Uterus (tissue), 2 donors: Measurements from ENCODE around the gene MAP7D3.

Source experiments
- POLR2A ChIP-seq, 2 donors: fragments of 450-650 bp; IDR thresholded peaks; one replicate each; pipeline ENCODE4 v1.6.1; 2016; ENCODE audit warnings: antibody characterized with exemption in 2 of 2, mild to moderate bottlenecking in 1 of 2, moderate library complexity in 1 of 2
- TF ChIP-seq, protein P1 (sequence below), 4 experiments: fragments of 200-600 bp in 2 of 4; fragments of 450-650 bp in 2 of 4; sonication (generic) in 2 of 4; IDR thresholded peaks; one replicate each; pipeline ENCODE4 v1.5.1; 2016 to 2019; ENCODE audit warnings: antibody characterized with exemption in 4 of 4, mild to moderate bottlenecking in 2 of 4, moderate library complexity in 1 of 4

DNA sequence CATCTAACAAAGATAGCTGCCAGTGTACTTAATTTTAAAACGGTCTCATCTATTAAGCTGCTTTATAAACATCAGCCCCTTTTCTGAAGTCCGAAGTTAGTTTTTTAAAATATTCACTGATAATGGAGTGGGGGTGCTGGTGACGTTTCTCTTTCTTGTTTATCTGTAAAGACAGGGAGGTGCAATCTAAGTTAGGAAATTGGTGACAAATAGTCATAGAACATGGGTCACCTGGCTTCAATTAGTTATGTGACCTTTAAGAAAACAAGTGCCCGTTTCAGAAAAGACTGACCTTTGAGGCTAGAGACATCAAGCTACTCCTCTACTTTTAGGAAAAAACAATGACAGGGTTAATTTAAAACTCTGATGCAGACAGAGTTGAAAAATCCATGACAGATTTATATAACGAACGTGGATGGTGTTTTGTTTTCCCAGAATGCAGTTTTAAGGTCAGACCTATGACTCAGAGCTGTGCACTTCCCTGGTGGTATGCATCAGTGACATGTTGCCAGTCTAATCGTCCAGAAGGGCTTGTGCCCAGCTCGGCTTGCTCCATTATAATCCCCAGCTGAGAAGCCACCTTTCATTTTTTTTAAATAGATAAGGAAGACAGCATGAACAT is 65.7 kb downstream of the MAP7D3 start:
- TF ChIP-seq, protein P1, sequence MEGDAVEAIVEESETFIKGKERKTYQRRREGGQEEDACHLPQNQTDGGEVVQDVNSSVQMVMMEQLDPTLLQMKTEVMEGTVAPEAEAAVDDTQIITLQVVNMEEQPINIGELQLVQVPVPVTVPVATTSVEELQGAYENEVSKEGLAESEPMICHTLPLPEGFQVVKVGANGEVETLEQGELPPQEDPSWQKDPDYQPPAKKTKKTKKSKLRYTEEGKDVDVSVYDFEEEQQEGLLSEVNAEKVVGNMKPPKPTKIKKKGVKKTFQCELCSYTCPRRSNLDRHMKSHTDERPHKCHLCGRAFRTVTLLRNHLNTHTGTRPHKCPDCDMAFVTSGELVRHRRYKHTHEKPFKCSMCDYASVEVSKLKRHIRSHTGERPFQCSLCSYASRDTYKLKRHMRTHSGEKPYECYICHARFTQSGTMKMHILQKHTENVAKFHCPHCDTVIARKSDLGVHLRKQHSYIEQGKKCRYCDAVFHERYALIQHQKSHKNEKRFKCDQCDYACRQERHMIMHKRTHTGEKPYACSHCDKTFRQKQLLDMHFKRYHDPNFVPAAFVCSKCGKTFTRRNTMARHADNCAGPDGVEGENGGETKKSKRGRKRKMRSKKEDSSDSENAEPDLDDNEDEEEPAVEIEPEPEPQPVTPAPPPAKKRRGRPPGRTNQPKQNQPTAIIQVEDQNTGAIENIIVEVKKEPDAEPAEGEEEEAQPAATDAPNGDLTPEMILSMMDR (IDR thresholded peaks at IDR 0.05), result no peak
- no peak for TF ChIP-seq POLR2A (IDR thresholded peaks at IDR 0.05)
